ENCODE measurements around the gene KATNB1. TPM values are rescaled to one million over a fixed set of nuclear protein-coding genes. Genes with fewer than 3 reads are reported as not detected.
A peak's percentile ranks its signal among the peaks of the same experiment; 100 is the strongest.
"Not testable (repeated sequence)": the region's sequence is repeated elsewhere in the genome, so short reads cannot be mapped to it uniquely, and the experiment has no call there.

Gene KATNB1
- total and polyA plus RNA-seq, 8 donors = 11.7 to 20.1 (median 14.6) TPM

DNA sequence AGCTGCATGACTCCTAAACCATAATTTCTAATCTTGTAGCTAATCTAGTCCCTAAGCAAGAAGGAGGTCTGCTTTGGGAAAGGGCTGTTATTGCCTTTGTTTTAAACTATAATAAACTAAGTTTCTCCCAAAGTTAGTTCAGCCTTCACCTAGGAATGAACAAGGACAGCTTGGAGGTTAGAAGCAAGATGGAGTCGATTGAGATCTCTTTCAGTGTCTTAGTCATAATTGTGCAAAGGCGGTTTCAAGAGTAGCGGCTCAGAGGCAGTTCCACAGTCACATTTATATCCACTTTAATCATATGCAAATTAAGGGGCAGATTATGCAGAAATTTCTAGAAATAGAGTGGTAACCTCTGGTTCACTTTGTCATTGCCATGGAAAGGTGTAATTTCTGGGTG is 23.6 kb upstream of the KATNB1 start:
- no peak for TF ChIP-seq CTCF (IDR thresholded peaks at IDR 0.05)
- Histone ChIP-seq H3K4me1 (no peaks in the 10 kb centered on the region), H3K36me3 (no peaks in the 10 kb centered on the region), H3K9me3 (no peaks in the 10 kb centered on the region), H3K27me3 (no peaks in the 10 kb centered on the region), H3K4me3 (no peak overlapping the region), H3K27ac (no peak overlapping the region)
- no peak for ATAC-seq
- DNase-seq = no peak
- intact Hi-C loops (cut with DNase I) = no loop called here

- H3K4me3 ChIP-seq; H3K27ac ChIP-seq; H3K4me1 ChIP-seq; intact Hi-C loops (cut with DNase I); H3K36me3 ChIP-seq; DNase-seq; H3K9me3 ChIP-seq; H3K27me3 ChIP-seq; ATAC-seq: not testable (repeated sequence)
Observed at GRCh38 chr16:57712569-57712968, 23.0 kb upstream of the KATNB1 start.

- DNase-seq = no peak
- no peak for ATAC-seq
- intact Hi-C loops (cut with DNase I) = no loop called here
- no peak for TF ChIP-seq CTCF (IDR thresholded peaks at IDR 0.05)
- H3K9me3 ChIP-seq = no peaks in the 10 kb centered on the region
- H3K36me3 ChIP-seq = no peaks in the 10 kb centered on the region
- H3K27me3 ChIP-seq = no peaks in the 10 kb centered on the region
- no peak overlapping the region for H3K4me3 ChIP-seq
- H3K4me1 ChIP-seq = no peaks in the 10 kb centered on the region
- no peak overlapping the region for H3K27ac ChIP-seq
Observed at GRCh38 chr16:57713596-57713995, 22.0 kb upstream of the KATNB1 start.

GRCh38 chr16:57714047-57714446 is 21.5 kb upstream of the KATNB1 start:
- DNase-seq = no peak
- Histone ChIP-seq H3K4me3 (no peak overlapping the region), H3K27ac (no peak overlapping the region), H3K4me1 (no peaks in the 10 kb centered on the region), H3K36me3 (no peaks in the 10 kb centered on the region), H3K27me3 (no peaks in the 10 kb centered on the region), H3K9me3 (no peaks in the 10 kb centered on the region)
- ATAC-seq = no peak
- intact Hi-C loops (cut with DNase I) = no loop called here
- no peak for TF ChIP-seq CTCF (IDR thresholded peaks at IDR 0.05)

DNA sequence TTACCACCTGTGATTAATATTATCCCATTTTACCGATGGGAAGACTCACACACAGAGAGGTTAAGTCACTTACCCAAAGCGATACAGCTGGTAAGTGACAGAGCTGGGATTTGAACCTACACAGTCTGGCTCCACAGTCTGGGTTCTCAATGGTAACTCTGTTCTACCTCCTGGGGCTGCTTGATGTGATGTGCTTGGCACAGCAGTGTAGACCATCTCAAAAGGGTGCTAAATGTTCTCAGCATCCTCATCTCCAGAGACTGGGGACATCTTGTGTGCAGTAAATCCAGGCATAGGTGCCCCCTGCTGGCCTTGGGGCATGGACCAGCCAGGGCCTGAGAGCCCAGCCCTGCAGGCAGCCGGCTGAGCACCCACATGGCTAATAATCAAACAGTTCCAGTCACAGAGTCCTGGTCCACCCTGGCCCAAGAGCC is 15.4 kb upstream of the KATNB1 start:
- peak in 1 of 2 donors; percentile 68 for TF ChIP-seq CTCF (IDR thresholded peaks at IDR 0.05)
- Histone ChIP-seq H3K4me3 (no peak overlapping the region), H3K36me3 (no peaks in the 10 kb centered on the region), H3K27ac (no peak overlapping the region), H3K4me1 (no peaks in the 10 kb centered on the region), H3K27me3 (no peaks in the 10 kb centered on the region), H3K9me3 (no peaks in the 10 kb centered on the region)
- ATAC-seq (peak; percentile 89), DNase-seq (peak in 2 of 4 donors; percentile 42 to 89)
- intact Hi-C loops (cut with DNase I) = loop anchor here in 1 of 2 donors (10.0 kb wide), 1 partner anchor 145 kb away; no protein-coding TSS in a partner anchor
